ENCODE results near the gene ZNF684. TPM values are rescaled to one million over a fixed set of nuclear protein-coding genes. Genes with fewer than 3 reads are reported as not detected.
"Not testable (repeated sequence)": the region's sequence is repeated elsewhere in the genome, so short reads cannot be mapped to it uniquely, and the experiment has no call there.

Gene ZNF684
- total RNA-seq, 1 experiment from 2014 or later: 3.0 TPM

DNA sequence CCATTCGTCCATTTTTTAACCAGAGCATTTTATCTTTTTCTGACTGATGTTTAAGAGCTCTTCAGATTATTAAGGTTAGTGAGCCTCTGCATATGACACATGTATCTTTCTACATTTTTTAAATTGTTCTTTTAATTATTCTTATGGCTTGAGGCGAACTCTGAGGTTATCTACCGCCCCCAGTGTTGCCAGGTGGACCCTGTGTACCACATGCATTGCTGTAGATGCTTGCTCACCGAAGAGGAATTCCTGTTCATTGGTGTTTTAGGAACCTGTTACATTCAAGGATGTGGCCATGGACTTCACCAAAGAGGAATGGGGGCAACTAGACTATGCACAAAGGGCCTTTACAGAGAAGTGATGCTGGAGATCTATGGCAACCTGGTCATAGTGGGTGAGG is 31.8 kb downstream of the ZNF684 start:
- DNase-seq (ENCODE audit: low read depth): no peak

DNA sequence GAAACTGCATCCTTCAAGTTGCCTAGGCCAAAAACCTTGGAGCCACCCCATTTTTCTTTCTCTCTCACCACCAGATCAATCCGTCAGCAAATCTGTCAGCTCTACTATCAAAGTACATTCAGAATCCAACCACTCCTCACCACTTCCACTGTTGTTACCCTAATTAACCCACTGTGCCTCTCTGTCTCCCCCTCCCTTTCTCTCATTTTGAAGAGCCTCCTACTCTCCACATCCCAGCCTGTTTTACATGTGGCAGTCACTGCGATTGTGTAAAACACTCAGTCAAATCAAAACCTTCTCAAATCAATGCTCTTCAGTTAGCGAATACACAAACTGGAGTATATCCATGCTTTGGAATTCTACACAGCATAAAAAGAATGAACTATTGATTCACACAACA is 33.1 kb downstream of the ZNF684 start:
- in situ Hi-C loops (cut with HindIII; ENCODE audit: low pct_unique_long_range_greater_than_20kb, low sequenced_read_pairs): no loop called here
- DNase-seq (ENCODE audit: low read depth): no peak

More for the DNA sequence above, 31.8 kb downstream of the ZNF684 start:
- in situ Hi-C loops (cut with HindIII; ENCODE audit: low pct_unique_long_range_greater_than_20kb, low sequenced_read_pairs): no loop called here

DNA sequence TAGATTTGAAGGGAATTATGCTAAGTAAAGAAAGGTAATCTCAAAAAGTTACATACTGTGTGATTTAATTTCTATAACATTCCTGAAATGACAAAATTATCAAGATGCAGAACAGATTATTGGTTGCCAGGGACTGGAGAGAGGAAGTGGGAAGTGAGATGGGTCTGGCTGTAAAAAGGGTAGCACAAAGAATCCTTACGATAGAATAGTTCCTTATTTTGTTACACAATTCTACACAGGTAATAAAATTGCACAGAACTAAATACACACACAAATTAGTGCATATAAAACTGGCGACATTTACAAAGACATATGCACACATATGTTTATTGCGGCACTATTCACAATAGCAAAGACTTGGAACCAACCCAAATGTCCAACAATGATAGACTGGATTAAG is 33.5 kb downstream of the ZNF684 start:
- no peak for DNase-seq (ENCODE audit: low read depth)
- in situ Hi-C loops (cut with HindIII; ENCODE audit: low pct_unique_long_range_greater_than_20kb, low sequenced_read_pairs): no loop called here

DNA sequence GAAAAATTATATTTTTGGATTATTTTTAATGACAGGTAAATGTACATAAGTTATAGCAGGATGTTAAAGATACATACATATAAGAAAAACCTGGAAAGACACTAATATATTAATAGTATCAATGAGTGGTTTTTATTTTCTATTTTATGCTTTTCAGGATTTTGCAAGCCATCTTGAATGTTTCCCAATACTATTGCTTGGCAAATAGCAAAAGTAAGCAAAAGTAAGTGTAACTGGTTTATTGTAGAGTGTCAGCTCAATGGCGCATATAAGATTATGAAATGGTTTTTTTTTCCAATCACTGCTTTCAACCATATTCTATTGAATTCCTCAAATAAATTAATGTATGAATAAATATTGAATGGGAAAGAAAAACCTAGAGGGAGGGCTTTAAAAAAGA is 36.4 kb downstream of the ZNF684 start:
- no peak for DNase-seq (ENCODE audit: low read depth)
- in situ Hi-C loops (cut with HindIII; ENCODE audit: low pct_unique_long_range_greater_than_20kb, low sequenced_read_pairs): no loop called here

DNA sequence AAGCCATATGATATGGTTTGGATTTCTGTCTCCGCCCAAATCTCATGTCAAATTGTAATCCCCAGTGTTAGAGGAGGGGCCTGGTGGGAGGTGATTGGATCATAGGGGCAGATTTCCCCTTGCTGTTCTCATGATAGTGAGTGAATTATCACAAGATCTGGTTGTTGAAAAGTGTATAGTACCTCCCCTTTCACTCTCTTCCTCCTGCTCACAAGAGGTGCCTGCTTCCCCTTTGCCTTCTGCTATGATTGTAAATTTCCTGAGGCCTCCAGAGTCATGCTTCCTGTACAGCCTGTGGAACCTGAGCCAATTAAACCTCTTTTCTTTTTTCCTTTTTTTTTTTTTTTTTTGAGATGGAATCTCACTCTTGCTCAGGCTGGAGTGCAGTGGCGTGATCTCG is 43.4 kb downstream of the ZNF684 start:
- DNase-seq (ENCODE audit: low read depth); in situ Hi-C loops (cut with HindIII; ENCODE audit: low pct_unique_long_range_greater_than_20kb, low sequenced_read_pairs): not testable (repeated sequence)

DNA sequence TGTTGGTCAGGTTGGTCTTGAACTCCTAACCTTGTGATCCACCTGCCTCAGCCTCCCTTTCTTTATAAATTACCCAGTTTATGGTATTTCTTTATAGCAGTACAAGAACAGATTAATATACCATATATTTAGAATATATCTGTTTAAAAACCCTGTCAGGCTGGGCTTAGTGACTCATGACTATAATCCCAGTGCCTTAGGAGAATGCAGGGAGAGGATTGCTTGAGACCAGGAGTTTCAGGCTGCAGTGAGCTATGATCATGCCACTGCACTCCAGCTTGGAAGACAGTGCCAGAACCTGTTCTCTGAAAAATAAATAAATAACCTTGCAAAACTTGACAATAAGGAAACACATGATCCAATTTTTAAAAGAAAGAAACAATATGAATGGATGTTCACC is 43.9 kb downstream of the ZNF684 start:
- DNase-seq (ENCODE audit: low read depth): no peak
- in situ Hi-C loops (cut with HindIII; ENCODE audit: low pct_unique_long_range_greater_than_20kb, low sequenced_read_pairs): no loop called here

DNA sequence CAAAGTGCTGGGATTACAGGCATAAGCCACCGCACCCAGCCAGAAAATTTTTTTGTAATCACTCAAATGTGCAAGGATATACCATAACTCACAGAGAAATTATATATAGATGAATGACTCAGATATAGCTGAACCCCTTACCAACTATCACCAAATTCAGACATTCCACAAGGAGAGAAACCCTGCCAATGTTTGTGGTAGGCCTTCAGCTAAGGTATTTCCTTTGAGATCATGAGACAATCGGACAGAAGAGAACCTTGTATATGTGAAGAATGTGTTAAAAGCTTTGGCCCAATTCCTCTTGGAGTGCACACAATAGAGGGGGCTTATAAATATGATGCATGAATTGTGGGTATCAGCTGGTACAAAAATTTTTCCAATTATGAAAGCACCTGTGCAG is 50.7 kb downstream of the ZNF684 start:
- in situ Hi-C loops (cut with HindIII; ENCODE audit: low pct_unique_long_range_greater_than_20kb, low sequenced_read_pairs): no loop called here
- no peak for DNase-seq (ENCODE audit: low read depth)

DNA sequence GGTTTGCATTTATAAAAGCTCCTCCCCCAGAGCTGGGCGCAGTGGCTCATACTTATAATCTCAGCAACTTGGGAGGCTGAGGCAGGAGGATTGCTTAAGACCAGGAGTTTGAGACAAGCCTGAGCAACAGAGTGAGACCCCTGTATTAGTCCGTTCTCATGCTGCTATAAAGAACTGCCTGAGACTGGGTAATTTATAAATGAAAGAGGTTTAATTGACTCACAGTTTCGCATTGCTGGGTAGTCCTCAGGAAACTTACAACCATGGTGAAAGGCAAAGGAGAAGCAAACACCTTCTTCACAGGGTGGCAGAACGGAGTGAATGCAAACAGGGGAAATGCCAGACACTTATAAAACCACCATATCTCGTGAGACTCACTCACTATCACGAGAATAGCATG is 52.5 kb downstream of the ZNF684 start:
- DNase-seq (ENCODE audit: low read depth): no peak
- in situ Hi-C loops (cut with HindIII; ENCODE audit: low pct_unique_long_range_greater_than_20kb, low sequenced_read_pairs): no loop called here

DNA sequence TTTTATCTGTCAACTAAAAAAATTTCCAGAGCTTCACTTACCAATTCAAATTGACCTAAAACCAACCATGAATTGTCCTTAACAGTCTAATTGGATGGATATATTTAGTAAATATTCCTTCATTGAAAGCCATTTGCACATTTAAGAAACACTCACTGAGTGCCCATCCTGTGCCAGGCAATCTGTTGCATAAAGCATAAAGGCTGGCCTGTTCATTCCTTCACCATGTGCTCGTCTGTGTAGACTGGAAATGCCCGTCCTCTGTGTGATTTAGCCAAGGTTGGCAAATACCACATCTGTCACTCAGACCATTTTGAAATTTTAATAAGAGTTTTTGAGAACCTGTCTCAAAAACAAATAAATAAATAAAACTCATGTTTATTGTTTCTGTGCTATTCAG is 57.1 kb downstream of the ZNF684 start:
- no peak for DNase-seq (ENCODE audit: low read depth)
- in situ Hi-C loops (cut with HindIII; ENCODE audit: low pct_unique_long_range_greater_than_20kb, low sequenced_read_pairs): no loop called here

DNA sequence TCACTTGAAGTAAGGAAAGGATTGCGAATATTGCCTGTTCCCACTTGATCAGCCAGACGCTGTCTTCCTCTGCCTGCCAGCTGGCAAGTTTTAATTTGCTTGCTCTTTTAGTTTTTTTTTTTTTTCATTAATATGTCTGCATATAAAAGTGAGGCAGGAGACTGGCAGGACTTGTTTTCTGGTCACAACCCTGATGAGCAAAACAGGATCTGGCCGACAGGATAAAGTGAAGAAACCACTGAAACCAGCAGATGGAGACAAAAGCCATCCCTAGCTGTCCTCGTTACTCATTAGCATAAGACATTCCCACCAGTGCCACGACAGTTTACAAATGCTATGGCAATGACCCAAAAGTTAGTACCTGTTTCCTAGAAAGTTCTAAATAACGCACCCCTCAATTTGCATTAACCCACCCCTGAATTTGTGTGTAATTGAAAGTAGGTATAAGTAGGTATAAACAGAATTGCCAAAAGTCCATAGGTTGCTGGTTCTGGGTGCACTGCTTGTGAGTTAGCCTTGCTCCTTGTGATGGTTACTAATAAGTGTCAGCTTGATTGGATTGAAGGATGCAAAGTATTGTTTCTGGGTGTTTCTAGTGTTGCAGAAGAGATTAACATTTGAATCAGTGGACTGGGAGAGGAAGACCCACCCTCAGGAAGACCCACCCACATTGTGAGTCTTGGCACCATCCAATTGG is 60.8 kb downstream of the ZNF684 start:
- peak; percentile 15 for DNase-seq (ENCODE audit: low read depth)
- in situ Hi-C loops (cut with HindIII; ENCODE audit: low pct_unique_long_range_greater_than_20kb, low sequenced_read_pairs): no loop called here

DNA sequence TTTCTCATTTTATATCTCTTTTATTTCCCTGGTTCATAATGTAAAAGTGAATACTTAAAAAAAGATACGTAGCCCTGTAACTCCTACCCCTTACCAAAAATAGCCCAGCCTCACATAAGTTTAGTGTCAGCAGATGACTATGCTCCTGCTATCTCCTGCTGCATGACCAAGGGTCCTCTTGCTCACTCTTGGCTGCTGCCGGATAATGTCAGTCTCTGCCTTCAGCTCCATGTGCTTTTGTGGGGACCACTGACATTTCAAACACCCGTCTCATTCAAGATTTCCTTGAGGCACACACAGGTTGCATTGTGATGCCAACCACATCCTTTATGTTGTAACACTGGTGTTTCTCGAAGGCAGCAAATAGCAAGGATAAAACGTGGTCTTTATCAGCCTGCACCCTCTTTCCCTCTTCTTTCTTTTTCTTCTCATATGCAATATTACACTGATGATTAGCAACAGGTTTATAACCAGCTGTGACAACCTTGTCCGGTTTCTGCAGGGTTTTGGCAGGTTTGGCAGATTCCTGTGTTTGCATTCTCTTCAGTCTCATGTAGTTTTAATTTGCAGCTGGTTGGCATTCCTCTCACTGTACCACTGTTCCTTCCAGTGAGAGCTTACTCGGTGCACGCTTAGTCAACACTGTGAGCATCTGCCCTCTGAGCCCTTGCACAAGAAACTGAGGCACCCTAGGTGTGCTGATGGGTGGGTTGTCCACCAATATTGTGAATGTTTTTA is 62.2 kb downstream of the ZNF684 start:
- no peak for DNase-seq (ENCODE audit: low read depth)
- in situ Hi-C loops (cut with HindIII; ENCODE audit: low pct_unique_long_range_greater_than_20kb, low sequenced_read_pairs): no loop called here

DNA sequence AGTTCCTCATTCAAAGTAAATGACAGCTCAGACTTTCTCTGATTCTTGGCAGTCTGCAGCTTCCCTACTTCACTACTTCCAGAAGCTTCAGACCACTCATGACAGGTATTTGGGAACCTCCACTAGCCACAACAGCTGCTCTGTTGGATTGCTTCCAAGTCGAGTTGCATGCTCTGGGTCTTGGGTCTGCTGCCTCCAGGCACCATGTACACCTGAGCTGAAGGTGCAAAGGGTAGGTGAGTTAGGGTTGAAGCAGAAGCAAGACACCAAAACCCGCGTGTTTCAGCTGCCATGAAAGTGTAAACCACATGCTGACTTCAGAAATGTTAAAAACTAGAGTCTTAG is 62.7 kb downstream of the ZNF684 start:
- no peak for DNase-seq (ENCODE audit: low read depth)
- in situ Hi-C loops (cut with HindIII; ENCODE audit: low pct_unique_long_range_greater_than_20kb, low sequenced_read_pairs): no loop called here

DNA sequence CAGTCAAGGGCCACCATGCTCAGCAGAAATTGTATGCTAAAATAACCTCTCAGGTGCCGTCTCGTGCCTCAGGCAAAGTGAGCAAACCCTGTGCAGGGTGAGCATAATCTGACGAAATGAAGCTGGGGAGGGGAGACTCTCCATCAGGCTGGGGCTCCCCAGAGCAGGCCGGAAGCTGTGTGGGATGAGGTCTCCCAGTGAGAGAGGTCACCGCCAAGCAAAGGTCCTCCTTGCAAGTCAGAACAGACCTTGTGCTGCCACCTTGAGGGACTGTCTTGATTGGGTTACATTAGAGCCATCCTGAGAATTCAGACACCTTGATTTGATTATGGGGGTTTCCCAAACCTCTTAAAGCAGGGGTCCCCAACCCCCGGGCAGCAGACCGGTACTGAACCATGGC is 64.2 kb downstream of the ZNF684 start:
- DNase-seq (ENCODE audit: low read depth): no peak
- in situ Hi-C loops (cut with HindIII; ENCODE audit: low pct_unique_long_range_greater_than_20kb, low sequenced_read_pairs): no loop called here

Other genes starting within 250 kb of the ZNF684 start
- gene COL9A2, start 214.4 kb upstream of the ZNF684 start, total RNA-seq (2014; rRNA removed; shearing (Covaris generic); ENCODE audit: low replicate concordance): not detected in 2 replicates
- gene SMAP2, start 157.9 kb upstream of the ZNF684 start, total RNA-seq (2014; rRNA removed; shearing (Covaris generic); ENCODE audit: low replicate concordance): 12.2 and 18.9 TPM in 2 replicates
- 1.1 and 2.3 TPM in 2 replicates for gene ZFP69B, start 81.2 kb upstream of the ZNF684 start, total RNA-seq (2014; rRNA removed; shearing (Covaris generic); ENCODE audit: low replicate concordance)
- gene ZFP69, start 54.3 kb upstream of the ZNF684 start, total RNA-seq (2014; rRNA removed; shearing (Covaris generic); ENCODE audit: low replicate concordance): 5.6 and 6.9 TPM in 2 replicates
- 5.2 and 6.5 TPM in 2 replicates for gene EXO5, start 22.9 kb upstream of the ZNF684 start, total RNA-seq (2014; rRNA removed; shearing (Covaris generic); ENCODE audit: low replicate concordance)
- gene RIMS3, start 134.0 kb downstream of the ZNF684 start, total RNA-seq (2014; rRNA removed; shearing (Covaris generic); ENCODE audit: low replicate concordance): 1.3 and 4.2 TPM in 2 replicates
- 16.2 and 25.6 TPM in 2 replicates for gene NFYC, start 160.1 kb downstream of the ZNF684 start, total RNA-seq (2014; rRNA removed; shearing (Covaris generic); ENCODE audit: low replicate concordance)

Data from Caki2 (cell line).